ENCODE measurements around the gene RPN1. TPM values are rescaled to one million over a fixed set of nuclear protein-coding genes. Genes with fewer than 3 reads are reported as not detected.

RPN1 gene
- polyA plus RNA-seq, 6 donors from 2014 or later, result 176 to 255 (median 193) TPM

DNA sequence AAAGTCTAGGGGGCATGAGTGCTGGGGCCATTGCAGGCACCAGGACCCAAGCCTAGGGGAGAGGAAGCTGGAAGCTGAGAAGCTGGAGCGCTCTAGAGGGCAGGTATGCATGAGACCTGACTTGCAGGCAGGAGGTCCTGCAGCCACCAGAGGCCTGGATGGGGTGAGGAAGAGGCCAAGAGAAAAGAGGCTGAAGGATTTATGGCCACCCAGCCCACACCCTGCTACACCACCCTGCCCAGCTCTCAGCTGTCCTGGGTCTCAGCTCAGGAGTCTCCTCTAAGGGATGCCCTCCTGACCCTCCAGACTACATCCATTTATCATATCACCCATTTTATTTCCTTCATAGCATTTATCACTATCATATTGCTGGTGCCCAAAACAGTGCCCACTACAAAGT, 36.5 kb downstream of the RPN1 start:
- Mint-ChIP-seq H3K27ac (peak overlapping the region in 1 of 6 donors; percentile 82), H3K4me1 (peaks cover 13 to 15% (median 15%) of the 10 kb centered on the region in 3 donors), H3K4me3 (peak overlapping the region in 2 of 8 donors; percentile 20 to 49), H3K27me3 (no peaks in the 10 kb centered on the region), H3K9me3 (no peaks in the 10 kb centered on the region), H3K36me3 (no peaks in the 10 kb centered on the region)
- no peak for ATAC-seq (ENCODE audit: low read depth in 2 of 2)
- no peak for DNase-seq

DNA sequence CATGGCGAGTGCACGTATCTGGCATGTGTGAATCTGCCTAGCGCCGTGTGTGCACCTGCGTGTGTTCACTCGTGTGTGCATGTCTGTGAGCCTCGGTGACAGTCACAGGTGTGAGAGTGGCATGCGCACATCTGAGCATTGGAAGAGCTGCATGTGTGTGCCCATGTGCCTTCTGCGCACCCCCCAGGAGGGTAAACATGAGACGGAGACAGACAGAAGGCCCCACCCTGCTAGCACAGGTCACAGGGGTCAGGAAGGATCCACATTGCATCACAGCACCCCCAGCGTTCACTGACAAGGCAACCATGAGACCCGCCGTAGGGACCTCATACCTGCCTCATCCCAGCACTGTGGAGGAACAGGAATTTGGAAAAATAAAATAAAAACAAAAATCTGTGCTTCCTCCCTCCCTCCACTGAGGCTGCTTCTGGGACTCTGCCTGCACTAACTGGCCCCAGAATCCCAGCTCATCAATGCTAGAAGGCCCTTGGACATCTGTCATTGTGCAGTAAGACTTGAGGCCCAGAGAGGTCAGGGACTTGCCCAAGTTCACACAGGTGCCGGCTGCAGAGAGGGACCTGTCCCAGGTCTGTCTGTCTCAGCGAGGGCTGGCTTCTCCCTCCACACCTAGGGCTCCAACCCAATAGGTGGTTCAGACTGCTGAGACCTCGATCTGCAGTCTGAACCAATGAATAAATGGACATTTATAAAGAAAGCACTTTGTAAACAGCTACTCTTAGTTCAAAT, 37.4 kb downstream of the RPN1 start:
- no peaks in the 10 kb centered on the region for H3K9me3 Mint-ChIP-seq
- H3K36me3 Mint-ChIP-seq, result no peaks in the 10 kb centered on the region
- no peaks in the 10 kb centered on the region for H3K27me3 Mint-ChIP-seq
- ATAC-seq (ENCODE audit: low read depth in 2 of 2) (no peak), DNase-seq (no peak)
- H3K27ac Mint-ChIP-seq, result peak overlapping the region in 1 of 6 donors; percentile 73
- no peak overlapping the region for H3K4me3 Mint-ChIP-seq
- H3K4me1 Mint-ChIP-seq, result peaks cover 5 to 7% (median 7%) of the 10 kb centered on the region in 3 donors

DNA sequence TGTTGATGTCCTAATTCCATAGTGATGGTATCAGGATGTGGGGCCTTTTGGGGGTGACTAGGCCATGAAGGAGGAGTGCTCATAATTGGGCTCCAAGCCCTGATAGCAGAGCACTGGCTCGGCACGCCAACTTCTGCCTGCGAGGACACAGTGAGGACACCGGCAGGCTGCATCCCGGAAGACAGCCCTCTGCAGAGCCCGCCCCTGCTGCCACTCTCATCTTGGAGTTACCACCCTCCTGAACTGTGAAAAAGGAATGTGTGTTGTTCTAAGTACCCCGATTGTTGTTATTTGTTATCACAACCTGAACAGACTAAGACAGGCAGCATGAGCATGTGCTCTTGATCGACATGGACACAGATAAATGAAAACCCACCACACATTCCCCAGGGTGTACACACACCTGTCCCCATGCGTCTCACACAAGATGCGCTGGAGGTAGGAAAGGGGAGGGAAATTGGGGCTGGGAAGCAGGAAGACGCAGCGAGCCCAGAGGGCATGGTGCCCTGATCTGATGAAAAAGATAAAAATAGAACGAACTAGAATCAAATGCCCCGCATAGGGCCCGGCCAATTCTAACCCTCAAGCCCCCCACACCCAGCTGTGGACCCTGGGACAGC, 40.1 kb downstream of the RPN1 start:
- Mint-ChIP-seq H3K36me3 (no peaks in the 10 kb centered on the region), H3K27ac (no peak overlapping the region), H3K9me3 (no peaks in the 10 kb centered on the region), H3K27me3 (peaks cover 0 to 11% (median 6%) of the 10 kb centered on the region in 3 donors), H3K4me1 (no peaks in the 10 kb centered on the region), H3K4me3 (no peak overlapping the region)
- ATAC-seq (ENCODE audit: low read depth in 2 of 2), result no peak
- DNase-seq, result no peak

DNA sequence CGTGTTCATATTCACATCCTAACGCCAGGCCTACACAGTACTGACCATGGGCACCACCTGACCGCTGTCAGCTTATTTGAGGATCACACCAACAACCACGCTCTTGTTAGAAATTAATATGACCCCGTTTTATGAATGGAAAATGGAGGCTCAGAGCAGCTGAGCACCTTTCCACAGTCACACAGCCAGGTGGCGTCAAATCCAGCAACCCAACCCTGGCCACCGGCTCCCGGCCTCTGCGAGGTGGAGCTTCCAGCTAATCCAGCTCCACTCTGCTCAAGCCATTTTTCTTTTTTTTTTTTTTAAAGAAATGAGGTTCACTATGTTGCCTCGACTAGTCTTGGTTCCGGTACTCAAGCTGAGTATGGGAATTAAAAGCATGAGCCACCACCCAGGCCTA, 41.3 kb downstream of the RPN1 start:
- Mint-ChIP-seq H3K36me3 (no peaks in the 10 kb centered on the region), H3K4me1 (no peaks in the 10 kb centered on the region), H3K27ac (no peak overlapping the region), H3K27me3 (peaks cover 0 to 11% (median 6%) of the 10 kb centered on the region in 3 donors), H3K9me3 (no peaks in the 10 kb centered on the region), H3K4me3 (peak overlapping the region in 2 of 8 donors; percentile 16 to 18)
- ATAC-seq (ENCODE audit: low read depth in 2 of 2) (no peak), DNase-seq (no peak)

DNA sequence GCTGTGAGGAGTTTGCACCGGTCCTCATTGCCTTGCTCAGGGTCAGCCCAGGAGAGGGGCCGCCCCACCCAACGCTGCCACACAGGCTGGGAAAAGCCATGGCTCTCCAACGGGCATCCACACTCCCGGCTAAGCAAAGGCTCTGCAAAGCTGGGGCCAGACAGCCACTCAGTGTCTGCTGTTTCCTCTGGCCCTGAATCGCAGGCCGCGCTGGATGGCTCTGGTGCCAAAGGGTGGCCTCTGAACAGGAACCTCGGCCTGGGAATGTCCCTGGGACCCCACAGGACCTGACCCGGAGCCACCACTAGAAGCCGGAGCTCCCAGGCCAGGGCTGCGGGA, 42.9 kb downstream of the RPN1 start:
- peak overlapping the region in 6 of 8 donors; percentile 28 to 68 (median 54) for H3K4me3 Mint-ChIP-seq
- H3K36me3 Mint-ChIP-seq, result no peaks in the 10 kb centered on the region
- H3K9me3 Mint-ChIP-seq, result no peaks in the 10 kb centered on the region
- DNase-seq, result no peak
- H3K27ac Mint-ChIP-seq, result no peak overlapping the region
- H3K27me3 Mint-ChIP-seq, result peaks cover 0 to 11% (median 6%) of the 10 kb centered on the region in 3 donors
- H3K4me1 Mint-ChIP-seq, result no peaks in the 10 kb centered on the region
- no peak for ATAC-seq (ENCODE audit: low read depth in 2 of 2)

DNA sequence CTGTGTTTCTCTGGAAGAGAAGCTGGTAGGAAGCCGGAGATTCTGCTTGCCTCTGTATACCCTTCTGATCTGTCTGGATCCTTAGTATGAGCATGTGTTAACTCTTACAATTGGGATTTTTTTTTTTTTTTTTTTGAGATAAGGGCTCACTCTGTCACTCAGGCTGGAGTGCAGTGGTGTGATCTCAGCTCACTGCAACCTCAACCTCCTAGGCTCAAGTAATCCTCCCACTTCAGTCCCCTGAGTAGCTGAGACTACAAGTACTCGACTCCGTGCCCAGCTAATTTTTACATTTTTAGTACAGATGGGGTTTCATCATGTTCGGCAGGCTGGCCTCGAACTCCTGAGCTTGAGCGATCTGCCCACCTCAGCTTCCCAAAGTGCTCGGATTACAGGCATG, 44.5 kb downstream of the RPN1 start:
- Mint-ChIP-seq H3K9me3 (no peaks in the 10 kb centered on the region), H3K27me3 (peaks cover 0 to 11% (median 6%) of the 10 kb centered on the region in 3 donors), H3K4me3 (no peak overlapping the region), H3K27ac (no peak overlapping the region), H3K36me3 (no peaks in the 10 kb centered on the region), H3K4me1 (no peaks in the 10 kb centered on the region)
- ATAC-seq (ENCODE audit: low read depth in 2 of 2) (no peak), DNase-seq (no peak)

DNA sequence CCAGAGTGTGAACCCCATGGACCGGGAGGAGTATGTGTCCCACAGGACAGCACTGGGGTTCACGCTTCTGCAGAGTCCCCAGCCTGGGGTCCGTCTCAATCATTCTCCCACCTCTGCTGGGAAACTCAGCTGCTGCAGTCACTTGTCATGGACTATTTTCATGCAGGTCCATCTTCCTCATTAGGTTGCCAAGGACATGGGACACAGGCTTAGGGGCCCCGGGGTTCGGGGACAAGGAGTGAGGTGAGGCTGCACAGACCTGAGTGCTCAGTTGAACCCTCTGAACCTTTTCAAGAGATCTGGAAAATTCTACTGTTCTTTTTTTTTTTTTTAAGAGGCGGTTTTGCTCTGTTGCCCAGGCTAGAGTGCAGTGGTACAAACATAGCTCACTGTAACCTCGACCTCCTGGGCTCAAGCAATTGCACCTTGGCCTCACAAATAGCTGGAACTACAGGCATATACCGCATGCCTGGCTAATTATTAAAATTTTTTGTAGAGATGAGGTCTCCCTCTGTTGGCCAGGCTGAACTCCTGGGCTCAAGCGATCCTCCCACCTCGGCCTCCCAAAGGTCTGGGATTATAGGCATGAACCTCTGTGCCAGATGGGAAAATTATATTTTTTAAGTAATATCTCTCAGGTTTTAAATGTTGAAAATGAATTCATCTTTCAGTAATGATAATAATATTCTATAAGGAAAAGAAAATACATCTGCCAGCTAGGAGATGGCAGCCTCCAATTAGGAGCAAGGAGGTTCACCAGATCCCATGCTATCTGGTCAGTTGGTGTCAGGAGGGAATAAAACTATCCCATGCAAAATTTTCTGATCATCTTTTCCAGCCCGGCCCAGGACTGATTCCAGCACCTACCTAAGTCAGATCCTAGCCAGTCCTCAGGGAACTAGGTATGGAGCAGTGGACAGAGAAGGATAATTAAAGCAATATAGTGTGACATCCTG, 45.2 kb downstream of the RPN1 start:
- Mint-ChIP-seq H3K36me3 (no peaks in the 10 kb centered on the region), H3K27ac (peak overlapping the region in 1 of 6 donors; percentile 39), H3K4me3 (no peak overlapping the region), H3K27me3 (peaks cover 0 to 11% (median 6%) of the 10 kb centered on the region in 3 donors), H3K4me1 (no peaks in the 10 kb centered on the region), H3K9me3 (no peaks in the 10 kb centered on the region)
- DNase-seq (no peak), ATAC-seq (ENCODE audit: low read depth in 2 of 2) (no peak)

DNA sequence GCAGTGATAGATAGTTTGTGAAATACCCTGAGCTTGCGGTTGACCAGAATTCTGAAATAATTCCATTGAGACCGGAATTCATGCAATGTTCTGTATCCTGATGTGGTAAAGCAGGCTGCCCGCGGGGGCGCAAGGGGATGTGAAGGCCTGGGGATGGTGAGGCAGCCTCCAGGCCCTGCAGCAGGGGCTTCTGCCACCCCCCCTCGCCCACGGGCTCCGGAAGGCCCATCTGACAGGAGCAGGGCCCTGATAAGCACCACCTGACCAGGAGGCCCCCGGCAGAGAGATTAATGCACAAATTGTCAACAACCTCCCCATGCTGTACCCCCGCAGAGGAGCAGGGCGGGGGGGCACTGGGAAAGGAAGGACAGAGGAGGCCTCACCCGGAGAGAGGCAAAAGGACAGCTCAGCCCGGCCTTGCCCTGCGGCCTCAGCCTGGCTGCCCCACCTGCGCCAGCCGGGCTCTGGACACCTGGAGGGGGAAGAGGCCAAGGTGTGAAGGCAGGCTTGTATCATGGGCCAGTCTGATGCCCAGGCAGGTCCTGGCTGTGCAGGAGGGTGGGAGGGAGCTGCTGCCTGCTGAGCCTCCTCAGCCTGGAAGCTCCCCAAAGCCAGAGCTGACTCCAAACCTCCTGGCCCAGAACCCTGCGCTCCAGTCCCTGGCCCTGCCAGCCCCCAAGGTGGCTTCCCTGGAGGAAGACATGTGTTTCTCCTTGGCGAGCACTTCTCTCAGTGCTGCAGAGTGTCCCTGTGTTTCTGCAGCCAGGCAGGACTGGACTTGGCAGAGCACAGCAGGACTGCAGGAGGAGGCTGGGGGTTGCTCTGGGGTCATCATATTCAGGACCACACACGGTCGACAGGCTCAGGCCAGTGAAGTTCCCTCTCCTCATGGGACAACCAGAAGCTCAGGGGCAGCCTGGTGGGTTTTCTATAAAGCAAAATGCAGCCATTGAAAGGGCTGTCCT, 46.5 kb downstream of the RPN1 start:
- ATAC-seq (ENCODE audit: low read depth in 2 of 2), result no peak
- Mint-ChIP-seq H3K27me3 (peaks cover 0 to 11% (median 6%) of the 10 kb centered on the region in 3 donors), H3K27ac (no peak overlapping the region)

DNA sequence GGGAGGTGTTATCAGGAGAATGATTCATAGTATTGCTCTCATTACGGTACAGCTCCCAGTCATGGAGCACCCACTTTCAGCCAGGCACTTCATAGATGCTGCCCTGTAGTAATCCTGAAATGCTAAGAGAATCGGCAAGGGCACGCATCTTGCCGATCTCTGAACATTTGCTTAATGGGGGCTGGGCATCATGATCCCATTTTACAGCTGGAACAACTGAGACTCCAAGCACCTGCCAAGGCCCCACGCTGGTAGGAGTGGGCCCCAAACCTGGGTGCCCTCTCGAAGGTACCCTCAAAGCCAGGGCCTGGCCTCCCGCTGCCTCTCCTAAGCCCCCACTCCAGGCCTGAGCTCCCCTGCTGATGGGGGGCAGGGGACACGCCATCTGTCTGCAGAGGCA, 47.3 kb downstream of the RPN1 start:
- no peak overlapping the region for H3K27ac Mint-ChIP-seq
- ATAC-seq (ENCODE audit: low read depth in 2 of 2) (no peak), DNase-seq (no peak)
- H3K36me3 Mint-ChIP-seq, result no peaks in the 10 kb centered on the region
- H3K27me3 Mint-ChIP-seq, result peaks cover 0 to 11% (median 6%) of the 10 kb centered on the region in 3 donors
- H3K4me3 Mint-ChIP-seq, result no peak overlapping the region
- no peaks in the 10 kb centered on the region for H3K4me1 Mint-ChIP-seq
- H3K9me3 Mint-ChIP-seq, result no peaks in the 10 kb centered on the region

More for the DNA sequence above, 46.5 kb downstream of the RPN1 start:
- Mint-ChIP-seq H3K9me3 (no peaks in the 10 kb centered on the region), H3K36me3 (no peaks in the 10 kb centered on the region), H3K4me1 (no peaks in the 10 kb centered on the region), H3K4me3 (no peak overlapping the region)
- DNase-seq, result no peak

DNA sequence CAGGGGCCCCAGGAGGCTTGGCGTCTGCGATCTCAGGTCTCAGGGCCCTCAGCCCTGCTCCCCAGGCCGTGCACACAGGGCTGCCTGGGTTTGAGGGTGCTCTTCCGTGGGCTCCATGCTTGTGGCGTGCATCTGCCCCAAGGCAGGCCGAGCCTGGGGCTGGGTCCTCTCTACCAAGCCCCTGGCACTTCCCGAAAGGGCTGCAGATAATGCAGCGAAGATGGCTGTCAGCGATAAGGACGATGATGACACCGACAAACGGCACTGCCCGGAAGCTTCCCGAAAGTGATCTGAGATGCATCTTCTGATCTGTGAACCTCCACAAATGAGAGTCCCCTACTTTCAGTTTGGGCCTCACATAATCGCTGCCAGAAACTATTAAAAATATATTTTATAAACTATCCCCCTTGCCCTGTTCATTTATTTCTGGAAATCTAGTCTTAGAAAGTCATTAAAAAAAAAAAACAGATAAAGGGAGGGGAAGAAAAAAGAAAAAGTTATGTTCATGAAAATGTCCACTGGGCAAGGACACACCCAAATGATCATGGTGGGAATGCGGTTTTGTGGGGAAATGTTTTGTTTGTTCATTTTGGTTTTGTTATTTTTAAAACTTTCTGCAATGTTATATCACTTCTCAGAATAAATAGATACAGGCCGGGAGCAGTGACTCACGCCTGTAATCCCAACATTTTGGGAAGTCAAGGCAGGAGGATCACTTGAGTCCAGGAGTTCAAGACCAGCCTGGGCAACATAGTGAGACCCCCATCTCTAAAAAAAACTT, 51.5 kb downstream of the RPN1 start:
- peaks cover 0 to 2% (median 0%) of the 10 kb centered on the region in 7 donors for H3K9me3 Mint-ChIP-seq
- no peak for DNase-seq
- no peak overlapping the region for H3K4me3 Mint-ChIP-seq
- no peaks in the 10 kb centered on the region for H3K4me1 Mint-ChIP-seq
- H3K27me3 Mint-ChIP-seq, result no peaks in the 10 kb centered on the region
- H3K27ac Mint-ChIP-seq, result no peak overlapping the region
- H3K36me3 Mint-ChIP-seq, result no peaks in the 10 kb centered on the region
- ATAC-seq (ENCODE audit: low read depth in 2 of 2), result no peak

DNA sequence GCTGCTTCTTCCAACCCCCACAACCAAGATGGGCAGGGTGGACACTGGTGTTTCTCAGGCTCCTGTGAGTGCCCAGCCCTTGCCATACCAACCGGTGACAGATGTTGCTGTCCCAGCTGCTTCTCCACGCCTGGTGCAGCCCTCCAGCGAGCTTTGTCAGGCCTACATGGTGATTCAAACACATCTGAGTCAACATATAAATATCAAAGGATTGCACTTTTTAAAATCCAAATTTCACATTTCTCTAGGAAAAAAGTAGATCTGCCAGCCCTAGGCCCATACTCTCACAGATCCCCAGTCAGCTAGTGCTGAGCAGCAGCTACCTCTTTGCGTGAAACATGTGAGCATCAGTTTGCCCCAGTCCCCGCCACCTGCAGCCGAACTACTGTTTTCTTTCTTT, 52.7 kb downstream of the RPN1 start:
- Mint-ChIP-seq H3K27me3 (no peaks in the 10 kb centered on the region), H3K4me1 (no peaks in the 10 kb centered on the region), H3K9me3 (peaks cover 0 to 2% (median 0%) of the 10 kb centered on the region in 7 donors), H3K27ac (peak overlapping the region in 1 of 6 donors; percentile 10), H3K36me3 (no peaks in the 10 kb centered on the region), H3K4me3 (no peak overlapping the region)
- ATAC-seq (ENCODE audit: low read depth in 2 of 2) (no peak), DNase-seq (no peak)

DNA sequence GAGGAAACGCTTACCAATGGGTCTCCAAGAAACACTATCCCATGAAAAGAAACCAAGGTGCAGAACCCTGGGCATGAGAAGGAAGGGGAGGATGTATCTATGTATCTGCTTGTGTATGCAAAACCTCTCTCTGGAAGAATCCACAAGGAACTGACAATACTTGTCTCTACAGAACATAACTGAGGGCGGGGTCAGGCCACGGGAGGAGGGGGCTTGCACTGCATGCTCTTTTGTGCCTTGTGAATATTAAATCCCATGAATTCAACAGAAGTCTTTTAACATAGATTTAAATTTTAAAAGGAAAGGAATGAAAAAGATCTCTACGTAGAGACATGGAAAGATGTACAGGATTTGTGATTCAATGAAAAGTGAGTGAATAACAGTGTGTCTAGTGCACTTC, 57.8 kb downstream of the RPN1 start:
- Mint-ChIP-seq H3K4me3 (peak overlapping the region in 1 of 8 donors; percentile 29), H3K9me3 (peaks cover 0 to 9% (median 3%) of the 10 kb centered on the region in 7 donors), H3K27me3 (no peaks in the 10 kb centered on the region), H3K4me1 (peaks cover 0 to 5% (median 0%) of the 10 kb centered on the region in 3 donors), H3K27ac (no peak overlapping the region), H3K36me3 (peaks cover 0 to 6% of the 10 kb centered on the region in 2 donors)
- DNase-seq (no peak), ATAC-seq (ENCODE audit: low read depth in 2 of 2) (no peak)

All from naive B cell (primary cell).